GM21390 (cell line): ENCODE data around the gene CLDN7.

Experiments
- ATAC-seq: cut with Tn5 transposase; IDR thresholded peaks from one replicate; pipeline ENCODE4 v1.9.1; 2021; ENCODE audit not compliant: unreplicated experiment

CLDN7 gene

GRCh38 chr17:7221278-7222092 is 40.8 kb downstream of the CLDN7 start:
- no peak for ATAC-seq

GRCh38 chr17:7220593-7221277 is 41.5 kb downstream of the CLDN7 start:
- no peak for ATAC-seq

- peak; percentile 58 for ATAC-seq
Measured at GRCh38 chr17:7219812-7220592, 42.3 kb downstream of the CLDN7 start, which contains the start of the genes ACADVL and DLG4. TSS of gene ACADVL (plus strand) at chr17:7219938. CDS start at chr17:7219985, 47 bp downstream. TSS of gene DLG4 (minus strand) at chr17:7219836.

GRCh38 chr17:7219229-7219811 is 43.0 kb downstream of the CLDN7 start:
- ATAC-seq, result no peak

- no peak for ATAC-seq
Measured at GRCh38 chr17:7218758-7219157, 43.5 kb downstream of the CLDN7 start.

GRCh38 chr17:7218166-7218565 is 44.1 kb downstream of the CLDN7 start:
- ATAC-seq, result no peak

GRCh38 chr17:7217113-7217987 is 44.9 kb downstream of the CLDN7 start:
- ATAC-seq, result no peak

GRCh38 chr17:7216242-7217112 is 45.8 kb downstream of the CLDN7 start:
- no peak for ATAC-seq

- no peak for ATAC-seq
Measured at GRCh38 chr17:7215652-7216180, 46.6 kb downstream of the CLDN7 start.

- no peak for ATAC-seq
Measured at GRCh38 chr17:7215136-7215638, 47.1 kb downstream of the CLDN7 start.

- peak; percentile 68 for ATAC-seq
Measured at GRCh38 chr17:7214300-7215135, 47.8 kb downstream of the CLDN7 start.

GRCh38 chr17:7213895-7214299 is 48.4 kb downstream of the CLDN7 start:
- no peak for ATAC-seq

GRCh38 chr17:7211491-7212273 is 50.6 kb downstream of the CLDN7 start:
- ATAC-seq, result no peak
